Activated CD4-positive, alpha-beta T cell treated with anti-CD3 and anti-CD28 coated beads for 1 hour (primary cell): Measurements from ENCODE around the gene CCNG2.
A peak's percentile ranks its signal among the peaks of the same experiment; 100 is the strongest.

Experiments used
- DNase-seq: peaks from one replicate; pipeline ENCODE4 v3.0.0-alpha.2; 2020

Gene CCNG2

DNA sequence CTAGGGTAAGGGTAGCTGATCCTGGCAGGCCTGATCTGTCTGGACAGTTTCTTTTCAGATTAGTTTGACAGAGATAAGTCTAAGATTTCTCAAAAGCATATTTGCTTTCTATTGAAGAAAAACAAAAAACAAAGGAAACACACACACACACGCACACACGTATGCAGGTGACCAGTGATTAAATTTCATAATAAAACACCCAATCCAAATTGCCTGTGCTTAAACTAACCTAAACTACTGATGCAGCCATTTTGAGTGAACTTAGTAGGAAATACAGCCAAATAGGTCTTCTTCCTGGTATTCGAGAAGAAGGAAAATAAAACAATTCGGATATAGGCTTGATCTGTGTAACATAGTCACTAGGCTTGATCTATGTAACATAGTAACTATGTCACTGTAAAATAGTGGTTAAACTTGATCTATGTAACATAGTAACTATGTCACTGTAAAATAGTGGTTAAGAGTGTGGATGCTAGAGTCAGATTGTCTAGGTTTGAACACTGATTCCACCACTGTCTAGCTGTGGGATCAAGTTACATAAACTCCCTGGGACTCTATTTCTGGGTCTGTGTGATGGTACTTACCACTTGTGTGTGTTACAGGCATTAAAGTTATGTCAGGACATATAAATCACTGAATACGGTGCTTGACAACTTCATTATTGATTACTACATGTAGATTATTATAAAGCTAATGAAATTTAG lies 9.8 kb upstream of the CCNG2 start:
- DNase-seq: no peak

DNA sequence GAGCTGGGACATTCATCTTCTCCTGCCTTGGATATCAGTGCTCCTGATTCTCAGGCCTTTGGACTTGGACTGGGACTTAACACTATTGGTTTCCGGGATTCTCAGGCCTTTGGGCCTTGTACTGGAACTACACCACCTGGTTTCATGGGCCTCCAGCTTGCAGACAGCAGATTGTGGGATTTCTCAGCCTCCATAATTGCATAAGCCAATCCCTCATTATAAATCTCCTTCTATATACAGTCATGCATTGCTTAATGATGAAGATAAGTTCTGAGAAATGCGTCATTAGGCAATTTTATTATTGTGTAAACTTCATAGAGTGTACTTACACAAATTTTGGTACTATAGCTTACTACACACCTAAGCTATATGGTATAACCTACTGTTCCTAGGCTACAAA lies 8.9 kb upstream of the CCNG2 start:
- no peak for DNase-seq

DNA sequence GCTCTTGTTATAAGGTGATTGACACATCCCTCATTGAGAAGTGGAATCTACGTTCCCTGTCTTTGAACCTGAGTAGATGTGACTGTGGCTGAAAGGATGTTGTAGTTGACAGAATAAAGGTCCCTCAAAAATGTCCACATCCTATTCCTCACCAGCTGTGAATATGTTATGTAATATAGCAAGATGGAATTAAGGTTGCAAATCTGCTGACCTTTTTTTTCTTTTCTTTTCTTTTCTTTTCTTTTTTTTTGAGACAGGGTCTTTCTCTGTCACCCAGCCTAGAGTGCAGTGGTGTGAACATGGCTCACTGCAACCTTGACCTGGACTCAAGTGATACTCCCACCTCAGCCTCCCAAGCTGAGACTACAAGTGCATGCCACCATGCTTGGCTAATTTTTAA lies 7.2 kb upstream of the CCNG2 start:
- no peak for DNase-seq

DNA sequence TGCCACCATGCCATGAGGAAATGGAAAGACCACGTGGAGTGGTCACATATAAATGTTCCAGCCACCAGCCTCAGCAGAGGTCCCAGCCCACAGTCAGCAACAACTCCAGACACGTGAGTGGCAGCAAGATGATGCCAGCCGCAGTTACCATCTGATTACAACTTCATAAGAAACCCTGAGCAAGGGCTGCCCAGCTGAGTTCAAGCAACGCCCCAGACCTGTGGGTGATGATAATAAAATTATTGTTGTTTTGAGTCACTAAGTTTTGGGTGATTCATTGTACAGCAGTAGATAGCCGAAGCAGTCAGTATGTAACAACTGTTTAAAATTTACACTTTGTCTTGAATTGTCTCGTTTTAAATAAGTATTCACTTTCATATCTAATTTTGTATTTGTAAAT lies 5.8 kb upstream of the CCNG2 start:
- no peak for DNase-seq

DNA sequence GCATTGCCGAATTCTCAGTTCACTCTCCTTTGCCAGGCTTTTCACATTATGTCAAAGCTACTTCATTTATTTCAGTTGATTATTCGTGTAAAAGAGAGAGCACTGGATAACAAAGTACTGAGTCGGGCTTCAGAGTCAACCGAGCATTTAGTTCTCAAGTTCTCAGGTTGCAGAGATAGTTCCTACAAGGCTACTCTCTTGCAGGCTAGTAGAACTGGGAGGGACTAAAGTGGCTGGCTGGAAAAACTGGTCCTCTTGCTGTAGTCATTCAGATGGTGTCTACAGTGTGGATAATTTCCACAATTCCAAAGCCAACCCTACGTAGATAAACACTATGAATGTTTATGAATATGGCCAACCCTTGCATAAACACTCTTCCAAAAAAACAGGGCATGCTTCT lies 4.6 kb upstream of the CCNG2 start:
- no peak for DNase-seq

DNA sequence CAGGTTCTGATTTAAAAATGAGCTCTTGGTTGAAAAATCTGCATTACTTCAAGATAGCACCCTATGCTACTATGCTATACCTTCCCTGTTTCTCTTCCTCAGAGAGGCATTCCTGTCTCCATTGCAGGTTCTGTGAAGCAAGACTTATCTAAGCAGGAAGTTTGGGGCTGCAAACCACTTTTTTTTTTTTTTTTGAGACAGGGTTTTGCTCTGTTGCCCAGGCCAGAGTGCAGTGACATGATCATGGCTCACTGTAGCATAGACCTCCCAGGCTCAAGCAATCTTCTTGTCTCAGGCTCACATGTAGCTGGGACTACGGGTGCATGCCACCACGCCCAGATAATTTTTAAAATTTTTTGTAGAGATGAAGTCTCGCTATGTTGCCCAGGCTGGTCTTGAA lies 4.0 kb upstream of the CCNG2 start:
- no peak for DNase-seq

DNA sequence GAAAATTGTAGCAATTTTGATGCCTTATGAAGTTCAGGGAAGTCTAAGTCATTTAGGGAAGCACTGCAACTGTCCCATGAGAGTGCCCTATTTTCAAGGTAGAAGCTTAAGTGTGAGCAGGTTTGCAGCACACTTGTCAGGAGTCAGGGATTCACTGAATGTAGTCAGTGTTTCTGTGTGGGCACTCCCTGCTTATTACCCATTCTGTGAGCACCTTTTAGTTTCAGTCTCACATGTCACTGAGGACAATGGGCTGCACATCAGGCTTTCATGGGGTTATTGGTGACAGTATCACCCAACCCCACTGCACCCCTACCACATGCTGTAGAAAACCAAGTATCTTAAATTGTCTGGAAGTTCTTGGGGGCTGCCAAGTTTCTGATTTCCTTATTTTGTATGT lies 2.9 kb upstream of the CCNG2 start:
- no peak for DNase-seq

DNA sequence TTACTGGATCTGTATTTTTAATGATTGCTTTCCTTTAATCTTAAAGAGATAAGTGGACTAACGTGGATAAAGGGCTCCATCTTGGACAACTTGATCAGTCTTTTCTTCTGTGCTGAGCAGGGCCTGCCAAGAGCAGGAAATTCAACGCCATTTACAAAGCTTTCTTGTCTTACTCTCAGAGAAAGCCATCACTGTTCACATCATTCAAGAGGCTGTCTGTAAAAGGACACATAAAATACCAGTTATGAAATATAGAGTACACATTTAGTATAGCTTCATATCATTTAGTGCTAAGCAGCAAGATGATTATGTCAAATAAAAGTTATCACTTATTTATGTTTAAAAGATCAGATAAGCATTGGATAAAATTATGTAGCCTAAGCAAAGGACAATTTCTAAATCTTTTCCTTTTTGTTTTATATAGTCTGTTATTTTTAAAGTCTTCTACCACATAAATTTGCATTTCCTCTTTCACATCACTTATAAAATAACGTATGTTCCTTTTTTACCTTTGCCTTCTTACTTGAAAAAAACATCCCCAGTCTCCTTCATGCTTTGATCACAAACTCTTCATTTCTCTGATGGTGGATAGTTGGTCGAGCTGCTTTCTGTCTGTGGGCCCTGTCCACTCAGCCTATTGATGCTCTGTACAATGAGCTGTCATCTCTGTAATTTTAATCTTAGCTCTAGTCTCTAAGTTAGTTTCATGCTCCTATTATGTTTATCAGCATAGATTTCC lies 2.1 kb upstream of the CCNG2 start:
- DNase-seq: no peak

DNA sequence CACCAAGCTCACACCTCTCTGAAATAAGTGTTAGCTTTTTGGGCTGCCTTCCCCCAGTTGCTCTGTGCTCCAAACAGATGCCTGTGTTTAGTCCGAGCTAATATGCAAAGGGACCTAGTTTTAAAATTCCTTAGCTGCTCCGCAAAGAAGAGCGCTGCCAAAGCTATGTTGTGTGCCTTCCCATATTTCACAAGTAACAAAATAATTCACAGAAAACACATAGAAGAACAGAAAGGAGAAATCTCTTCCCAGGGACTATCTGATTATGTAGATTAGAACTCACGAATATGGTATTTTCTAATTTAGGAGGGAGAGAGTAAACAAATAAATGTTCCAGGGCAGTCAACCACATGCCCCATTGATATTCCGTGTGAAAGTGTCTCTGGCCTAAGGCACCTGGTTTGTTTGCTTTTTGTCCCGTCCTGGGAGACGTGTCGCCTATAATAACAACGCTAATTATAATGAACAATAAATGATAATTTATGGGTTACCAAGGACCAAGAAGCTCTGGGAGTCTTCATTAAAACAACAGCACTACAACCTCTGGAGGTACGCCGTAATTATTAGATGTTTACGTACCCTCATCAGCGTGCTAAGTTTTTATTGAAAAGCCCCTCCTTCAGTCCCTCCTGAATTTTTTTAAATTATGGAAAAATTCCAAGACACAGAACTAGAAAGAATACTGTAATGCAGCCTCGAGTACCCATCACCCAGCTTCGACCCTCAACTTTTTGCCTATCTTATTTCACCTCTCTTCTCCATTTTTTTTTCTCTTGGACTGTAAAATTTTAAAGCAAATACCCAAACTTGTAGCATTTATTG lies 1.2 kb upstream of the CCNG2 start:
- no peak for DNase-seq

DNA sequence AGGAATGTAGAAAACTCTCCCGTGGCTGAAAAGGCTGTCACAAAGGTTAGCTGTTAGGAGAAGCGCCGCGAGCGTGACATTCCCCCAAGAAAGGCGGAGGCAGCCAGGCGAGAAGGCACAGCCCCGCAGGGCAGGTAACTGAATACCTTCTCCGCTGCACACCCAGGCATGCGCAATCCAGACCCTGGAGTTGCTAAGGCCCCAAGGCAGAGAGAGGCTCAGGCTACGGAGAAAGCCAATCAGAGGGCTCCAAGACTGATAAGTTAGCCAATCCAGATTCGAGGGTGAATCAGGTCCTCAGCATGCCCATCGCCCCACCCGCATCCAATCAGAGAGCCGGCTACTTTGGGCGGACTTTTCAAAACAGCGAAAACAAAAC lies 485 bp upstream of the CCNG2 start:
- peak; percentile 91 for DNase-seq

DNA sequence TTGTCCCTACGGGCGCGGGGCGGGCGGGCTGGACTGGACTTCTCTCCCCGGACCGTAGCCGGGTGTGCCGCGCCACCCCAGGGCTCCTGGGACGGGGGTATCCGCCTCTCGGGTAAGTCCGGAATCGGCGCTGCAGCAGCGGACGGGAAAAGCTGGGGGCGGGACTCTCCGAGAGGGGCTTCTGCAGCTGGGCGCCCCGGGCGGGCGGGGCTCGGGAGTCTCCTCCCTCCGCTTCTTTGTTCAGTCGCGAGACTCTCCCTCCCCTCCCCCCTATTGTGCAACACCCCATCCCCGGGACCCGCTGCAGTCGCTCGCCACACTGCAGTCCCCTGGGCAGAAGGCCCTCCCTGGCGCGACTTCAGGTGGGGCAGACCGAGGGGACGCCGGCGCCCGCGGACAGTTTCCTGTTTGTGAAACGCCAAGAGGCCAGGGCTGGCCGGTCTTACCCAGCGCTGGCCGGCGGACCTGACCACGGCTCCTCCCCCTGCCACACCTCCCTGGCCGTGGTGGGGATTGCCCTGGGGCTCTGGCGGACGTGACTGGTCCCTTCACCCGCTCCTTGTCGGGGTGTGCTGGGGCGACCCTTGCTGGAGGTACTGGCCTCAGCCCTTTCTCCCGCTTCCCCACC lies 966 bp downstream of the CCNG2 start:
- peak; percentile 49 for DNase-seq

DNA sequence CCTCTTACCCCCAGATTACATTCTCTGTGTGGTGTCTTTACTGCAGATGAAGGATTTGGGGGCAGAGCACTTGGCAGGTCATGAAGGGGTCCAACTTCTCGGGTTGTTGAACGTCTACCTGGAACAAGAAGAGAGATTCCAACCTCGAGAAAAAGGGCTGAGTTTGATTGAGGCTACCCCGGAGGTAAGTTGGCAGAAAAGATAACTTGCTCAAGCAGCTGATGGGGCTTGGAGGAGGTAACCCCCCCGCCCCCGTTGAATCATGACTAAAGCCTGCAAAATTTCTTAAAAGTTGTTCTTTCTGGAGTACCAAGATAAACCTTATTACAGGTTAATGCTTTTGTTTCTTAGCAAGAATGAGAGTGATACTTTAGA lies 1.5 kb downstream of the CCNG2 start:
- DNase-seq: no peak

DNA sequence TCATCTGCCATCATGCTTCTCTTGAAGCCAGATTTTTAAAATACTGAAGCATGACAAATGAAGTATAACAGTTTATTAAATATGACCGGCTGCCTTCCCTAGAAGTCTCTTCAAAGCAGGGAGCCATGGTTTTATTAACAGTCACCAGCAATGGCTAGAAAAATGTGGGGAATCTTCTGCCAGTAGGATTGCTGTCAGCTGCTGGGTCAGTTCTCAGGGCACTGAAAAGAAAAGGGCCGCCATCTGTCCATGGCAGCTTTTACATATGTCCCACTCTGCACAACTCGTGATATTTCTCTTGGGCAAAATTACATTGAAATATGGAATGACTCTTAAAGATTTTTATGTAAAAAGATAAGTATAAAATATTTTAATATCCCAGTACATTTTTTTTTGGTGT lies 2.8 kb downstream of the CCNG2 start:
- DNase-seq: no peak

DNA sequence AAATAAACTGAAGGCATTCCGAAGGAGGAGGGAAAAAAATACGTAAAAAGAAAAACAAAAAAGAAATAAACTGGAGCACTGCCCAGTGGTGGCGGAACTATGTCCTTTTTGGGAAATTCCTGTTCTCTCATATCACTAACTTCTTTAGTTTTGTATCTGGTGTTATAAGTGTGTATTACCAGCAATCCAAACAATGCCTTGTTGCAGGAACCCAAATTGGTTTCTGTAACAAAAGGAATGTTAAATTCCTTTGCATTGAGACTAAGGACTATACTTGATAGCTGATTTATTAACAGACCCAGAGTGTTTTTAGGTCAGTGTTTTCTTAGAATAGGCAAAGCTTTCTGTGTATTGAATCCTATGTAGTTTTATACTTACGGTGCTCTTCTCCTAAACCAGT lies 6.6 kb downstream of the CCNG2 start:
- no peak for DNase-seq

DNA sequence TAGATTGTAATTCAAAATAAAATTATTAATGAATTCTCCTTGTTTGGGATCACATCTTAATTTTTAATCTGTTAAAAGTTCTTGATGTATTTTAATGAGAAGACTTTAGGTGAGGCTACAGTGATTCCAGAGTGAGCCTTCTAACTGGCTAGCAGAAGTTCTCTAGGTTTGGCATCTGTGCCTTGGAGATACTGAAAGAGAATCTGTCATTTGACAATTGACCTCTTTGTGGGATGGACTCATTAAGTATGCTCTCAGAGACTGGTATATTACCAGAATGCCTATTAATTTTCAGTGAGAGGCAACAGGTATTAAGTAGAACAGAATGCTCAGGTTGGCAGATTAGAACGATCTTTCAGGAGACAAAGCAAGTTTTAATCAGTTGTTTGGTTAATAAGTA lies 10.2 kb downstream of the CCNG2 start:
- DNase-seq: no peak

DNA sequence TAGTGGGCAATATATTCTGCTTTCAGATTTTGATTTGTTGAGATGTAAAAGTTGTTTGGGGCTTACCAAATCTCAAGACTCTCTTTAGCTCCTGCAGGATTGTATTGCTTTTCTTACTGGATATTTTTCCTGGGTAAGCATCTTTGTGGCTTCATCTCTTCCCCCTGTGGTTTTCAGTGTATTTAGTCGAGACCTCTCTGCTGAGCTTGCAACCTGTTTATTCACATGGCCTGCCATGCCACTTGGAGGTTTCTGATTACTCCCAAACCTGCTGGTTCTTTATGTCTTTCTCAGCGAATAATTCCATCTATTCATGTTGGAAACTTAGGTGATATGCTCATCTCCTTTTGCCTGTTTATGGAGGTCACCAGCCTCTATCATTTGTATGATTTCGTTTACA lies 10.9 kb downstream of the CCNG2 start:
- no peak for DNase-seq

DNA sequence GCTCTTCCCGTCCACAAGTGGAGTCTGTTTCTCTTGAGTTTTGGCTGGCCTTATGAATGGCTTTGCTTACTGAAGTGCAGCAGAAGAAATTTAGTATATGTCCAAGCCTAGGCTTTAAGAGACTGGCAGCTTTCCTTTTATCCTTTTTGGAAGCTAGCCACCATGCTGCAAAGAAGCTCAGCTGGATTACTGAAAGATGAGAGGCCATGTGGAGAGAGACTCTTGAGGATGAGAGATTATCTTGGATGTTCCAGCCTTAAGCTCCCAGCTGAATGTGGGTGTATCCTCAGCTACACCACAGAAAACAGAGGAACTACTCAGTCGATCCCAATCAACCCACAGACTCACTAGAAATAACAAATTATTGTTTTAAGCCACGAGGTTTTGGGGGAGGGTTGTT lies 12.5 kb downstream of the CCNG2 start:
- no peak for DNase-seq

DNA sequence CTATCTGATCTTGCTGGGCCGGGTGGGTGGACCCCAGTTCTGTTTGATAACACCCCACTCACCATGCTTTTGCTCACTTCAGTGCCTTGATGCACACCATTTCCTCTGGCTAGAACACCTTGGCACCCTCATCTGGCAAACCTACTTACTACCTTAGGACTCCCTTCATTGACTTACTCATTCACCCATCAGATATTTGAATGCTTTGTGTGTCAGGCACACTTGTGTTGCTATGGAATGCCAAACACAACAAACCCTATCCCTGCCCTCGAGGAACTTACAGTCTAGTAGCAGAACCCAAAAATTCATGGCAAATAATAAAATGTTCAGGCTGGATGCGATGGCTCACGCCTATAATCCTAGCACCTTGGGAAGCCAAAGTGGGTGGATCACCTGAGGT lies 13.9 kb downstream of the CCNG2 start:
- DNase-seq: no peak

DNA sequence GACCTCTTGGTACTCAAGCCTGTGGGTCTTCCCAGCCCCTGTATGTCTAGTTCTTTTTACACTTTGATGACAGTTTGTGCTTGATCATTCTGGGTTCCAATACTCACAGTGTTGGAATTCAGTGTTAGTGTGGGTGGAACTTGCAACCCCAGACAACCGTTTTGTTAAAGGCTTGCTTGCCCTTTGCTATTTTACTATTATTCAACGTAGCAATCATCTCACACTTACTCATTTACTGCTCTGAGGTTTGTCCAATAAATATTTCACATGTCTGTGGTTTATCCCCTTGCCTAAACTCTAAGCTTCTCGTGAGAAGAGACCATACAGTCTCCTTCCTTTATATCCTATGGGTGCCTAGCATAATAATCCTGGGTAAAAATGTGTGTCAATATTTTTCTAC lies 15.3 kb downstream of the CCNG2 start:
- no peak for DNase-seq

DNA sequence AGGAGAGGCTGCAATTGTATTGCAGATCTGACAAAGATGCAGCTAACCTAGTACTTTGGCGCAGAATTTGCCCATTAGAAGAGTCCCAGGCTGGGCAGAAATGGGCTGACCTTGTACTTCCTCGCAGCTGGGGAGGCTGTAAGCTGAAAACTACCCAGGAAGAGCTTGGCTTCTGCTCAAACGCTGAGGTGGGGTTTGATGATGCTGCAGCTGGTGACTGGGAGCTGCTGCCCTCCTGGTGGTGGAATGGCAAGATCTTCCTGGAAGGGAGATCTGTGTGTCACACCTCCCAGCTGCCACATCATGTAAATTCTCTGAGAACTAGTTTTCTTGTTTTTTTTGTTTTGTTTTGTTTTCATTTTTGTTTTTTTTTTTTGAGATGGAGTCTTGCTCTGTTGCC lies 17.4 kb downstream of the CCNG2 start:
- DNase-seq: no peak

DNA sequence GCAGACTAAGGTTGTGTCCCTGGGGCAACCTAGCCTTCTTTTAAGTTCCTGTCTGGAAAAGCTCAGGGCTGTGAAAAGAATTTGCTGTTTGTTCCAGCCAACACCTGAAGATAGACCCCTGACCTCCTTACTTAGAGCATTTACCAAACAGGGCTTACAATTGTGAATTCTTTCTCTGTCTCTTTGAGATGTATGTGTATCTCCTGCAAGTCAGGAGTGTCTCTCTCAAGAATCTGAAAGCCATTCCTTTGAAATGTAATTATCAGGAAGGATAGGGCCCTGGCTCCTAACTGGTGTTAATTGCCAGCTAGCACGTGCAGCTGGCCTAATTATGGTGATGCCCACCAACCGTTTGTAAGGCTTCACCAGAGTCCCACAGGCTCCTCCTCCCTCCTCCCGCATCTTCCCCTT lies 18.2 kb downstream of the CCNG2 start:
- no peak for DNase-seq

DNA sequence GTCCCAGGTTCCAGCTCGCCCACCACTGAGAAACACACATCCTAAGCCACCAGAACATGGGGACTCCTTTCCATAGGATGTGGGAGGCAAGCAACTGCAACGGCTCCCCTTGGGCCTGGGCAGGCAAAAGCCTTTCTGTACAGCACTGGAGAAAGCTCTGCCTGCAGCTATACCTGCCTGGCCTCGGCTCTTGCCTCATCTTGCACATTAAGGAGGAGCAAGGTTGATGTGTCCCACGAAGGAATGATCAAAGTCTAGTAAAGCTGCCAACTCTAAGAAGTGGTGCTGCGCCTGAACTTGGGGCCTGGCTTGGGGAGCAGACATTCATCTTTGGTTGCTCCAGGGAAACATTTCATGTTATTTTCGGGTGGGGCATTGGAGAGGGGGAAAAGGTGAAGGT lies 19.6 kb downstream of the CCNG2 start:
- DNase-seq: no peak

DNA sequence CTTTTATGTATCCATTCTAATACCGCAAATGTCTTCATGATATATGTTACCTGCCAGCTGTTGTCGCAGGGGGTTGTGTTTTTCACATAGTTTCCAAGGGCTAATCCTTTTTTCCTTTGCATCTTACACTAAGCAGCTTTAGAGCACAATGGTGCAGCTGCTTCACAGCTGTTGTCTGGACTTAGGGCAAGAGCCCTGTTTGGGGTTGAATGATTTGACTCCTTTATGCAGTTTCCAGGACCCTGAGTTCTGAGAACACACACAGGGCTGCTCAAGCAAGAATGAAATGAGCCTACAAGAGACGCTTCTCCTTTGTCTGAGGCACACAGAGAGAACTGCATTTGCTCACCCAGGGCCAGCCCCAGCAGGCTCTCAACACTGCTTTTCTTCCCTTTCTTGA lies 20.2 kb downstream of the CCNG2 start:
- no peak for DNase-seq

DNA sequence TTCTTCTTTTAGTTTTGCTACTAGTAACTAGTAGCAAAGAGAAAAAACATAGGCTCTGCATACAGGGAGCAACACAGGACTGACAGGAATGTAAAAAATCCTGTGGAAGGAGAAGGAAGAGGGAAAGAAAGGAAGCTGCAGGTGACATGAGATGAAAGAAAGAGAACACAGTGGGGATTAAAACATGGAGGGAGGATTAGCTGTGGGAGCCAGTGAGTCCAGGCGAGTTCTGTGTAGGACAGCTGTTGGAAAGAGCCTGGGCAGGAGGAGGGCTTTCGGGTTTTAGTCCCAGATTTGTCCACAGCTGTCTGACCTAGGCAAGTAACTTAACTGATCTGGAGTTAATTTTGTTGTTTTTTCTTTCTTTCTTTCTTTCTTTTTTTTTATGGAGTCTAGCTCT lies 21.6 kb downstream of the CCNG2 start:
- DNase-seq: no peak
